Esophagus squamous epithelium (tissue), 4 donors: ENCODE data around the gene CAV3.

Source experiments
- POLR2A ChIP-seq, 4 donors: fragments of 450-650 bp; IDR thresholded peaks; one replicate each; pipeline ENCODE4 v1.6.1; 2017; ENCODE audit warnings: antibody characterized with exemption in 4 of 4, mild to moderate bottlenecking in 4 of 4, moderate library complexity in 3 of 4
- TF ChIP-seq, protein P1 (sequence below), 6 experiments: fragments of 450-650 bp in 4 of 6; fragments of 200-600 bp in 2 of 6; sonication (generic) in 2 of 6; IDR thresholded peaks; one replicate each; pipeline ENCODE4 v1.5.1; 2016 to 2019; ENCODE audit warnings: antibody characterized with exemption in 6 of 6, mild to moderate bottlenecking in 4 of 6, moderate library complexity in 4 of 6

DNA sequence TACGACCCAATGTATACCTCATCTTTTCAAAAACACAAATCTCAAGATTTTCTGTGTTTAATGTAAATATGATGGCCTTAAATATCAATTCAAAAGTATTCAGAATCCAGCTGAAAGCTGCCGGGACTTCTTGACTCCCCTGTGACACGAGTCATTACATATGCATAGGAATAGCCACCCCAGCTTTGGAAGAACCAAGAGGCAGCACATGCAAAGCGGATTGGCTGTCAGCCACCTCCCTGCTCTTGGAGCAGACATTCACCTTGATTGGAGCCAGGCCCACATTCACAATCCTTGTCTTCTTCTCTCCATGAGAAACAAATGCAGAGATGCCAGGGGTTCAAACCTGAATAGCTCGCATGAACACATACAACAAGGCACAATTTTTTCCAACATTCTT, 10.8 kb upstream of the CAV3 start:
- TF ChIP-seq, protein P1, sequence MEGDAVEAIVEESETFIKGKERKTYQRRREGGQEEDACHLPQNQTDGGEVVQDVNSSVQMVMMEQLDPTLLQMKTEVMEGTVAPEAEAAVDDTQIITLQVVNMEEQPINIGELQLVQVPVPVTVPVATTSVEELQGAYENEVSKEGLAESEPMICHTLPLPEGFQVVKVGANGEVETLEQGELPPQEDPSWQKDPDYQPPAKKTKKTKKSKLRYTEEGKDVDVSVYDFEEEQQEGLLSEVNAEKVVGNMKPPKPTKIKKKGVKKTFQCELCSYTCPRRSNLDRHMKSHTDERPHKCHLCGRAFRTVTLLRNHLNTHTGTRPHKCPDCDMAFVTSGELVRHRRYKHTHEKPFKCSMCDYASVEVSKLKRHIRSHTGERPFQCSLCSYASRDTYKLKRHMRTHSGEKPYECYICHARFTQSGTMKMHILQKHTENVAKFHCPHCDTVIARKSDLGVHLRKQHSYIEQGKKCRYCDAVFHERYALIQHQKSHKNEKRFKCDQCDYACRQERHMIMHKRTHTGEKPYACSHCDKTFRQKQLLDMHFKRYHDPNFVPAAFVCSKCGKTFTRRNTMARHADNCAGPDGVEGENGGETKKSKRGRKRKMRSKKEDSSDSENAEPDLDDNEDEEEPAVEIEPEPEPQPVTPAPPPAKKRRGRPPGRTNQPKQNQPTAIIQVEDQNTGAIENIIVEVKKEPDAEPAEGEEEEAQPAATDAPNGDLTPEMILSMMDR (IDR thresholded peaks at IDR 0.05): no peak
- no peak for TF ChIP-seq POLR2A (IDR thresholded peaks at IDR 0.05)
